GM18508 (cell line): ENCODE data around the gene ITFG2.

Experiments
- ATAC-seq: cut with Tn5 transposase; IDR thresholded peaks from one replicate; pipeline ENCODE4 v1.9.1; 2021; ENCODE audit warnings: moderate number of reproducible peaks; ENCODE audit not compliant: insufficient read depth, unreplicated experiment

The ITFG2 gene

GRCh38 chr12:2794736-2795289 is 17.7 kb upstream of the ITFG2 start, which contains the start of gene FKBP4:
FKBP4 (plus strand) TSS chr12:2794970; CDS start chr12:2795140, 170 bp downstream.
- peak; percentile 40 for ATAC-seq

GRCh38 chr12:2795291-2796186 is 16.9 kb upstream of the ITFG2 start:
- no peak for ATAC-seq

- no peak for ATAC-seq
Measured at GRCh38 chr12:2796187-2796666, 16.2 kb upstream of the ITFG2 start.

GRCh38 chr12:2797721-2798418 is 14.6 kb upstream of the ITFG2 start:
- no peak for ATAC-seq

- ATAC-seq, result no peak
Measured at GRCh38 chr12:2800046-2800570, 12.4 kb upstream of the ITFG2 start.

- ATAC-seq, result no peak
Measured at GRCh38 chr12:2801044-2801783, 11.3 kb upstream of the ITFG2 start.

- ATAC-seq, result no peak
Measured at GRCh38 chr12:2803635-2804392, 8.7 kb upstream of the ITFG2 start.

- ATAC-seq, result no peak
Measured at GRCh38 chr12:2804393-2805142, 7.9 kb upstream of the ITFG2 start.

- no peak for ATAC-seq
Measured at GRCh38 chr12:2805143-2805520, 7.3 kb upstream of the ITFG2 start.

- no peak for ATAC-seq
Measured at GRCh38 chr12:2806700-2807099, 5.8 kb upstream of the ITFG2 start.

- ATAC-seq, result no peak
Measured at GRCh38 chr12:2811801-2812200, 667 bp upstream of the ITFG2 start.

- no peak for ATAC-seq
Measured at GRCh38 chr12:2813214-2814185, 1.0 kb downstream of the ITFG2 start.

- ATAC-seq, result no peak
Measured at GRCh38 chr12:2819810-2820209, 7.3 kb downstream of the ITFG2 start.

GRCh38 chr12:2820432-2820831 is 8.0 kb downstream of the ITFG2 start:
- ATAC-seq, result no peak

- ATAC-seq, result no peak
Measured at GRCh38 chr12:2823483-2823882, 11.0 kb downstream of the ITFG2 start.

GRCh38 chr12:2824541-2824940 is 12.1 kb downstream of the ITFG2 start:
- no peak for ATAC-seq

GRCh38 chr12:2825132-2825531 is 12.7 kb downstream of the ITFG2 start:
- ATAC-seq, result no peak

- no peak for ATAC-seq
Measured at GRCh38 chr12:2826036-2826435, 13.6 kb downstream of the ITFG2 start.
